Subcutaneous adipose tissue (tissue), 4 donors: ENCODE data around the gene TRIM38. TPM values are rescaled to one million over a fixed set of nuclear protein-coding genes. Genes with fewer than 3 reads are reported as not detected.

Experiments
- total RNA-seq, 4 donors: library from RNA; depleted of rRNA; stranded (reverse); fragments of >200 nt; gene quantifications; one replicate each; pipeline ENCODE4 v1.1.0, GENCODE V29; 2016
- TF ChIP-seq, protein P1 (sequence below): fragments of 450-650 bp; IDR thresholded peaks from one replicate; pipeline ENCODE4 v1.5.1; 2016; ENCODE audit warnings: low read depth, mild to moderate bottlenecking, control low read depth, antibody characterized with exemption, moderate library complexity

TRIM38 gene
- total RNA-seq, 4 donors from 2014 or later = 10.2 to 20.4 (median 11.2) TPM

DNA sequence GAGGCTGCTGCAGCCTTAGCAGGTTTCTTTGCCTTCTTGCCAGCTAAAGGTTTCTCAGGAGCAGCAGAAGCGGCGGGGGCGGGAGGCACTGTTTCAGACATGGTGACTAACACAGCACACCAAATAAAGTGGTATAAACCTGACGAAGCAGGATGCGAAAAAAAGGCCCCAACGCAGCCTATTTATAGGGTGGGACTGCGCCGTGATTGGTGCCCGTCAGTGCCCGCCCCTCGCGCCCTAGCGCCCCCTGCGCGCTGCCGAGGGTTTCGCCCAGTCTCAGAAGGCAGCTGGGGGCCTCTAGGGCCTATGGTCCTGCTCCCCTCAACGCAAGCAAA lies 55.0 kb downstream of the TRIM38 start:
- TF ChIP-seq, protein P1, sequence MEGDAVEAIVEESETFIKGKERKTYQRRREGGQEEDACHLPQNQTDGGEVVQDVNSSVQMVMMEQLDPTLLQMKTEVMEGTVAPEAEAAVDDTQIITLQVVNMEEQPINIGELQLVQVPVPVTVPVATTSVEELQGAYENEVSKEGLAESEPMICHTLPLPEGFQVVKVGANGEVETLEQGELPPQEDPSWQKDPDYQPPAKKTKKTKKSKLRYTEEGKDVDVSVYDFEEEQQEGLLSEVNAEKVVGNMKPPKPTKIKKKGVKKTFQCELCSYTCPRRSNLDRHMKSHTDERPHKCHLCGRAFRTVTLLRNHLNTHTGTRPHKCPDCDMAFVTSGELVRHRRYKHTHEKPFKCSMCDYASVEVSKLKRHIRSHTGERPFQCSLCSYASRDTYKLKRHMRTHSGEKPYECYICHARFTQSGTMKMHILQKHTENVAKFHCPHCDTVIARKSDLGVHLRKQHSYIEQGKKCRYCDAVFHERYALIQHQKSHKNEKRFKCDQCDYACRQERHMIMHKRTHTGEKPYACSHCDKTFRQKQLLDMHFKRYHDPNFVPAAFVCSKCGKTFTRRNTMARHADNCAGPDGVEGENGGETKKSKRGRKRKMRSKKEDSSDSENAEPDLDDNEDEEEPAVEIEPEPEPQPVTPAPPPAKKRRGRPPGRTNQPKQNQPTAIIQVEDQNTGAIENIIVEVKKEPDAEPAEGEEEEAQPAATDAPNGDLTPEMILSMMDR = no peak

GRCh38 chr6:26019261-26019830 lies 56.7 kb downstream of the TRIM38 start:
- TF ChIP-seq, protein P1 = no peak

GRCh38 chr6:26019967-26020328 lies 57.3 kb downstream of the TRIM38 start:
- TF ChIP-seq, protein P1 = no peak

DNA sequence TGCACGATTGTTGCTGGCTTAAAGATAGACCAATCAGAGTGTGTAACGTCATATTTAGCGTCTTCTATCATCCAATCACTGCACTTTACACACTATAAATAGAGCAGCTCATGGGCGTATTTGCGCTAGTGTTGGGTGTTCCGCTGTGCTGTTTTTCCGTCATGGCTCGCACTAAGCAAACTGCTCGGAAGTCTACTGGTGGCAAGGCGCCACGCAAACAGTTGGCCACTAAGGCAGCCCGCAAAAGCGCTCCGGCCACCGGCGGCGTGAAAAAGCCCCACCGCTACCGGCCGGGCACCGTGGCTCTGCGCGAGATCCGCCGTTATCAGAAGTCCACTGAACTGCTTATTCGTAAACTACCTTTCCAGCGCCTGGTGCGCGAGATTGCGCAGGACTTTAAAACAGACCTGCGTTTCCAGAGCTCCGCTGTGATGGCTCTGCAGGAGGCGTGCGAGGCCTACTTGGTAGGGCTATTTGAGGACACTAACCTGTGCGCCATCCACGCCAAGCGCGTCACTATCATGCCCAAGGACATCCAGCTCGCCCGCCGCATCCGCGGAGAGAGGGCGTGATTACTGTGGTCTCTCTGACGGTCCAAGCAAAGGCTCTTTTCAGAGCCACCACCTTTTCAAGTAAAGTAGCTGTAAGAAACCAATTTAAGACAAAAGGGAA lies 57.9 kb downstream of the TRIM38 start:
- TF ChIP-seq, protein P1 = no peak

DNA sequence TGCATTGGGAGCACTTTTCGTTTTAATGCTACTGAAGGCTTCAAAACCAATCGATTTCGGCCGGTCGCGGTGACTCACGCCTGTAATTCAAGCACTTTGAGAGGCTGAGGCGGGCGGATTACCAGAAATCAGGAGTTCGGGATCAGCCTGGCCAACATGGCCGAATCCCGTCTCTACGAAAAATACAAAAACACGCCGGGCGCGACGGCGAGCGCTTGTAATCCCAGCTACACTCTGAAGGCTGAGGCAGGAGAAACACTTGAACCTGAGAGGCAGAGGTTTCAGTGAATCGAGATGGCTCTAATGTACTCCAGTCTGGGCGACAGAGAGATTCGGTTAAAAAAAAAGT lies 58.4 kb downstream of the TRIM38 start:
- TF ChIP-seq, protein P1 = no peak

DNA sequence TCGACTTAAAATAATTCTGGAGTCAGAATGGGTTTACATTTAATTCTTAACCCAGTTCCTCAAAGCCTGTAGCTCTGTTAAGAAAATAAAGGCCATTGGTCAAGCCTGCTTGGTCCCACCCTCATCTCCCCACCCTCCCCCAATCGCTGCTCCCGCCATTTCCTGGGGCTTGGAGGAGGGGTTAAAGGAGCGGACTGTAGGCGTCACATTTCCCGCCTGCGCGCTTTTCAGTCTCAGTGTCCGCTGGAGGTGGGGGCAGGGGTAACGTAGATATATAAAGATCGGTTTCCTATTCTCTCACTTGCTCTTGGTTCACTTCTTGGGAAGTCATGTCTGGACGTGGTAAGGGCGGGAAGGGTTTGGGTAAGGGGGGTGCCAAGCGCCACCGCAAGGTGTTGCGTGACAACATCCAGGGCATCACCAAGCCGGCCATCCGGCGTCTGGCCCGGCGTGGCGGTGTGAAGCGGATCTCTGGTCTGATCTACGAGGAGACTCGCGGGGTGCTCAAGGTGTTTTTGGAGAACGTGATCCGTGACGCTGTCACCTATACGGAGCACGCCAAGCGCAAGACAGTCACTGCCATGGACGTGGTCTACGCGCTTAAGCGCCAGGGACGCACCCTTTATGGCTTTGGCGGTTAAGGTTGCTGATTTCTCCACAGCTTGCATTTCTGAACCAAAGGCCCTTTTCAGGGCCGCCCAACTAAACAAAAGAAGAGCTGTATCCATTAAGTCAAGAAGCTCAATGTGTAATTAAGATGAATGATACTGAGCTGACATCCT lies 58.9 kb downstream of the TRIM38 start:
- TF ChIP-seq, protein P1 = no peak

DNA sequence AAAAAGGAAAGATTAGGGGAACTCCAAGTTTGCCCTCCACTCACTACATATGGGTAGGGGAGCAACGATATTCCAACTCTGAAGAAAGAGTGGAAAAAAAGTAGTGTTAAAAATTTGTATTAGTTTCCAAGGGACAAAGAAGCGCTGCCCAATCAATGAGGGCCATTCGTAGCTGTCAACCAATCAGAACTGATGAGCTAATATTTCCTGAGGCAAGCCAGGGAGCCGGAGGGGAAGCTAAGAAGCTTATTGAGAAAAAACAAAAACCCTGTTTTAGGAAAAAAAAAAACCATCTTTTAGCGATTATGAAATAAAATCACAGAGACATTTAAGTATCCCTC lies 59.5 kb downstream of the TRIM38 start:
- TF ChIP-seq, protein P1 = no peak
